GM21786 (cell line): ENCODE data around the gene NDST1.
"Not testable (repeated sequence)": the region's sequence is repeated elsewhere in the genome, so short reads cannot be mapped to it uniquely, and the experiment has no call there.

Experiments
- ATAC-seq: cut with Tn5 transposase; IDR thresholded peaks from one replicate; pipeline ENCODE4 v1.9.1; 2021; ENCODE audit not compliant: unreplicated experiment

Gene NDST1

DNA sequence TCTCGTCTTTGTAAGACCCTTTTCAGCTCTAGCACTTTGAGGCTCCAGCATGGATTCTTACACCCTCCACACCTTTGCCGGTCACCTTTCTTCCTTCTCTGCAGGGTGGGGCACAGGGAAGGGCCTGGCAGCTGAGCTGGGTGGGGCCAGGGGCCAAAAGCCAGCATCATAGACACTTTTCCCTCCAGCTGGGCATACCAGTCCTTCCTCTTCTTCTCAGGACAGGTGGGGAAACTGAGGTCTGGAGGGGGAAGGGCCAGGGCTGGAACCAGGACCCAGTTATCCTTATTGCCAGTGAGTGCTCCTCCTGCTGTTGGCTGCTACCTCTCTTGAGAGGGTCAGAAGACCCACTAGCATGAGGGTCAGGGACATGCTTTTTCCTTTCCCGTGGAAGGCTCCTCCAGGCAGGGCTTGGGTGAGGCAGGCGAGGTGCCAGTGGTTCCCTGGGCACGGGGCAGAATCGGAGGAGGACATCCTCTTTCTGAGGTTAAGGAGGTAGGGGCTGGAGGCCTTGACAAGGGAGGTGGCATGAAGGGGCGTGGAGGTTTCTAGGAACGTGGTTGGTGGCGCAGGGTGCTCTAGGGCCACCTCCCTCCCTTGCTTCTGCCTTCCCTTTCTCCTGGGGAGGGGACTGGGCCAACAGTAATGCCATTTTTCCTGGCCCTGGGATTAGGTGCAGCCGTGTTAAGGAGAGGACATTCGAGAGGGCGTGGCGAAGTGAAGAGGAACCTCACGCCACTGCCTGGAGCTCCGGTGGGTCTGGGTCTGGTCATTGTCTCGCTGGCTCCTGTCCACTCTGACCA lies at the start of gene NDST1:
NDST1 (plus strand) TSS at position 658 of the 803 bp plus-strand sequence. CDS start 13,124 bp downstream, outside the sequence.
- no peak for ATAC-seq

DNA sequence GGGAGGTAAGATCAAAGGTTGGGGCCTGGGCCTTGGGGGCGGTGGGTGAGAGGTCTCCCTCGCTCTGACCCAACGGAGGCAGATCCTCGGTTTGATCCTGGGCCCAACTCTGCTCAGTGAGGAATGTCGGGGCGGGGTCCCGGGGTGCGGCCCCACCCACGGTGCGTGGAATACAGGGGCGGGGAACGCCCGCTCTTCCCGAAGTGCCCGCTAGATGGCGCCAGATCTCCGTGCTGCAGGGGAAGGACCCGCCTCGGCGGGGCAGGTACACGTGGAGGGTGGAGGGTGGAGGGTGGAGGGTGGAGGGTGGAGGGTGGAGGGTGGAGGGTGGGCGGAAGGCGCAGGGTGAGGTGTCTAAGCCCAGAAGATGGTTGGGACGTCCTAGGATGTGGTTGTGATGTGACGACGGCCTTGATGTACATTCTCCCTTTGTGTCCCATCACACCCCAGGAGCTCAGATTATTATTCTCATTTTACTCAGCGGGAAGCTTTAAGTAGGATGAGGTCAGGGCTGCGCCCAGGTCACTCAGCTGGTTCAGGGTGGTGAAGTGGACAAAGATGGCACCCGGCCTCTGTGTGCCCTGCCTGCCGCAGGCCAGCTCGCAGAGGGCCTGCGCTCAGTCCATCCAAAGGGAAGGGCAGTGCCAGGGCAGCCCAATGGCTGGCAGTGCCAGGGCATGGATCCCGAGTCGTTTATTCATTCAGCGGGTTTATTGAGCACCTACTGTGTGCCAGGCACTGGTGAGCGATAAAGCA lies 49.0 kb upstream of the NDST1 start:
- peak; percentile 60 for ATAC-seq

DNA sequence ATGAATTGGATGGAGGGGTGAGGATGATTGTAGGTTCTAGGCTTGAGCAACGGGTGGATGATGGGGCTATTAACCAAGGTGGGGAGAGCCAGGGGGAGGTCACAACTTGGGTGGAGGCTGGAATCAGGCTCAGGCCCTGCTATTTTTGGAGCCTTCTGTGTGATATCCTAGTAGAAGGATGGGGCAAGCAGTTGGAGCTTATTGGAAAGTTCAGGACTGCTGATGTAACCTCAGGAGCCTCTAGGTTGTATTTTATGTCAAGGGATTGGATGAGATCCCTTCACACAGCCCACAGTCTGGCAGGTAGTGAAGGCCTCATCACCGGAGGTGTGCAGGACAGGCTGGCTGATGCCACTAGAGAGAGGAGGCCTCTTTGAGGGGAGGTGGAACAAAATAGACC lies 47.1 kb upstream of the NDST1 start:
- ATAC-seq = no peak

DNA sequence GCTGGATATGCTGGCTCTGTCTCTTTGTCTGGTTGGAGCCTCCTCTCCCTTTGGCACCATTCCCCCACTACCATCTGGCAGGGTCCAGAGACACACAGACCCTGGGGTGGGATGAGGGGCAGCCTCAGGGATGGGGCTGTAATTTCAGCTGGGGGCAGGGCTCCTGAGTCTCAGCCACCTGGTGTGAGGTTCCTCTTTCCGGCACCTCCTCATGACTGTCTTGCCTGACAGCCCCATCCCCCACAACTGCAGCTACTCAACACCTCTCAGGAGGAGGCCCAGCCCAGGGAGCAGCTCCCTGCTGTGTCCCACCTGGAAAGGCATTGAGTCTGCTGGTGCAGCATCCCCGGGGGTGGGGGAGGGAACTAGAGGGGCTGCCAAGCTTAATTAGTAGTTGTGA lies 46.7 kb upstream of the NDST1 start:
- ATAC-seq = peak; percentile 91

DNA sequence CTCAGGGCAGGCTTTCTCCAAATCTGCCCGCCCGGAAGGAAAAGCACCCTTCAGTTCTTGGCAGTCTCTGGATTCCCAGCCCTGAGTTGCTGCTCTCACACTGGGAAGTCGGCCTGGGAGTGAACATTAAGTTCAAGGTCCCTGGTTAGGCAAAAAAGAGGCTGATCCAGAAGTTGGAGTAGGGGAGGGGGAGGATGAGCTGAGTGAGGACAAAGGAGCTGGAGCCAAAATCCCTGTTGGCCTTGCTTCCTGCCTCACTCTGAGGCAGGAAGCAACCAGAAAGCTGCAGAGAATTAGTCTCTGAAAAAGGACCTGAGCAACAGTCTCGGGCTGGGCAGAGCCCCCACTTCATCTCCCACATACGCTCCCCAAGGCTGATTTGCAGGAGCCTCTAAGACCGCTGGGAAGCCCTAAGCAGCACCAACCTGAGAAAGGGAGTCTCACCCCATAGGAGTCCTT lies 43.3 kb upstream of the NDST1 start:
- no peak for ATAC-seq

DNA sequence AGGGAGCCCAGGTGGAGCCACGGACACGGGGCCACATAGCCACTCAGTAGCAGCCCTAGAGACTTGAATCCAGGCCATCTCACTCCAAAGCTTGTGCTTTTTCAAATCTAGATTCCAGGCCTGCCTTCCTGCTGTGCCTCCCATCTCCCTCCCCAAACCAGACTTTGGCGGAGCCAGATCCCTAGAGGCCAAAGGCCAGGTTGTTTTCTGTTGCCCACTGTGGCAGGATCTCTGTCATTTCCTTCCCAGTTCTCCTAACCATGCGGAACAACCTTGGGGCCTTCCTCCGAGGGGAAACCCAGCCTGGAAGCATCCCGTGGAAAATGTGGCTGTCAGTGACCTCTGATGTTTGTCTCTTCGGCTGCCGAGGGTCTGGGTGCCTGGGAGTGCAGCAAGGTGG lies 42.0 kb upstream of the NDST1 start:
- ATAC-seq = no peak

DNA sequence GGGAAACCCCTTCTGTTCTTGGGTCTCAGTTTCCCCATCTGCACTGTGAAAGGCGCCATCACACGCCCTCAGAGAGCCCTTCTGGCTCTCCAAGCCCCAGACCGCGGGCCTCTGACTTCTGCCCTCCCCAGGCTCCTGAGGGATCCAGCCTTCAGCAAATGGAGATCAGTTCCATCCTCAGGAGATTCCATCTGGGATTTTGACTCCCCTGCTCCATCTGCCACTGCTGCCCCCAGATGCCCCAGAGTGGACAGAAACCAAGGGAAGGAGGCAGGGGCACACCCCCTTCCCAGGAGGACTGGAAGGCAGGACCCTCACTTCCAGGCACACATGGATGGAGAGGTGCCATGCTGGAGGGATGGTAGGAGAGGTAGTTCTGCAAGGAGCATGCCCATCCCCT lies 39.7 kb upstream of the NDST1 start:
- no peak for ATAC-seq

DNA sequence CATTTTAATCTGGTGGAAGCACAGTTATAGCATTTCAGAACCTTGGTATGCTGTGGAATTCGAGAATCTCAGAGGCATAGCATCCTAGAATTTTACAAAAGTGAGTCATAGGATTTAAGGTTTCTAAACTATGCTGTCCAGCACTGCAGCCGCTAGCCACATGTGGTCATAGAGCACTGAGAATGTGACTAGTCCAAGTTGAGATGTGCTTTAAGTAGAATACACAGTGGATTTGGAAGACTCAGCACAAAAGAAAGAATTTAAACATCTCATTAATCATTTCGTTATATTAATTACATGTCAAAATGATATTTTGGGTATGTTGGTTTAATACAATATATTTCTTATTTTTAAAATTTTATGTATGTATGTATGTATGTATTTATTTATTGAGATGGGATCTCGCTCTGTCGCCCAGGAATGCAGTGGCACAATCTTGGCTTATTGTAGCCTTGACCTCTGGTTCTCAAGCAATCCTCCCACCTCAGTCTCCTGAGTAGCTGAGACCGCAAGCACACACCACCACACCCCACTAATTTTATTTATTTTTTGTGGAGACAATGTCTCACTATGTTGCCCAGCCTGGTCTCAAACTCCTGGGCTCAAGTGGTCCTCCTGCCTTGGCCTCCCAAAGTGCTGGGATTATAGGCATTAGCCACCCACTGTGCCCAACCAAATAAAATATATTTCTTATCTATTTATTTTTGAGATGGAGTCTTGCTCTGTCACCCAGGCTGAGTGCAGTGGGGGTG lies 38.0 kb upstream of the NDST1 start:
- ATAC-seq = no peak

DNA sequence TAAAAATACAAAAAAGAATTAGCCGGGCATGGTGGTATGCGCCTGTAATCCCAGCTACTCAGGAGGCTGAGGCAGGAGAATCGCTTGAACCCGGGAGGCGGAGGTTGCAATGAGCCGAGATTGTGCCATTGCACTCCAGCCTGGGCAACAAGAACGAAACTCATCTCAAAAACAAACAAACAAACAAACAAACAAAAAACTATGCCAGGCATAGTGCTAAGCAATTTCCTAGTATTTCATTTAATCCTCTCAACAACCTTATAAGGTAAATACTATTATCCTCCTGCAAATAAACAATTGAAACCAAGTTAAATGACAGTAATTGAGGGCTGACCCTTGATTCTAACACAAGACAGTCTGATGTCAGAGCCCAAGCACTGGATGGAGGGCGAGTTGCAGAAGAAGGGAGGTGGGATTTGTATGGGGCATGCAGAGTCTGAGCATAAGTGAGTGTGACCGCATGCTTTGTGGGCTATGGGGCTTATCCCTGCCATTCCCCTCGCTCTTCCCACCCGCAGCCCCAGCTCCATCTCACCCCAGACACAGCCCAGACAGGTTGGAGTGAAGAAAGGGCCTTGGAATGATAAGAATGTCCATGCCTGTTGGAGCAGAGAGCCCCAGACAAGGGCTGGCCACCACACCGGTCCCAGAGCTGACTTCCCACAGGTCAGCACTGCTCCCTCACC lies 34.1 kb upstream of the NDST1 start:
- no peak for ATAC-seq

DNA sequence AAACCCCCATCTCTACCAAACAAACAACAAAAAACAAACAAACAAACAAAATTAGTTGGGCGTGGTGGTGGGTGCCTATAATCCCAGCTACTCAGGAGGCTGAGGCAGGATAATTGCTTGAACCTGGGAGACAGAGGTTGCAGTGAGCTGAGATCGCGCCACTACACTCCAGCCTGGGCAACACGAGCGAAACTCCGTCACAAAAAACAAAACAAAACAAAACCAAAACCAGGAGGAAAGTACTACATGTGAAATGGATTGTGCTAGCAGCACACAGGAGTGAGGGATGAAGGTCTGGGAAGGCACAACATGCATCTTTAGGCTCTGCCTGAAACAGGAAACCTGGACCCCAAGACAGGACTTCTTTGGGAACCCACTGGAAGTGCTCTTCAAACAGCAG lies 31.4 kb upstream of the NDST1 start:
- not testable (repeated sequence) for ATAC-seq

DNA sequence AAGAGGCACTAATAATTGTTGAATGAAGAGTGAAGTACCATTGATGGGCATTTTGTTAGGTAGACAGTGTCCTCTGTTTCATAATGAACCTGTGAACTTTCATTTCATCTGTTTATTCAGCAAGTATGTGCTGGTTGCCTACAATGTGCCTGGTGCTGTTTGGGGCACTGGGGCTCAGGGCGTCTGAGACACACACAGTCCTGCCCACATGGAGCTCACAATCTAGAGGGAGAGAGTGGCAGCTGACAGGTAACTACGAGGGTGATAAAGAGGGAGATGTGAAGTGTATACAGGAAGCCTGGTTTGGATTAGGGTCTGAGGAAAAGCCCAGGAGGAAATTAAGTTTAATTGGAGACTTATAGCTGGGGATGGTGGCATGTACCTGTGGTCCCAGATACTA lies 28.5 kb upstream of the NDST1 start:
- ATAC-seq = no peak

DNA sequence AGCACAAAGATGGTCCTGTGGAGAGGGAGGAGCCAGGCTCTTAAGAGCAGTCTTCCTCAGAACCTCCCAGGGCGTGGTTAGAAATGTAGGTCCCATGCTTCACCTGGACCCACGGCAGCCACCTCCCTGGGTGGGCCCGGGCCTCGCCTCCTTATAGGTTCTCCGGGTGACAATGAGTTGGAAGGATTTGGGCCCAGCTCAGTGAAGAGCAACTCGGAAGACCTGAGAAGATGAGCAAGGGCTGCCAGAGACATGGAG lies 26.3 kb upstream of the NDST1 start:
- ATAC-seq = no peak

DNA sequence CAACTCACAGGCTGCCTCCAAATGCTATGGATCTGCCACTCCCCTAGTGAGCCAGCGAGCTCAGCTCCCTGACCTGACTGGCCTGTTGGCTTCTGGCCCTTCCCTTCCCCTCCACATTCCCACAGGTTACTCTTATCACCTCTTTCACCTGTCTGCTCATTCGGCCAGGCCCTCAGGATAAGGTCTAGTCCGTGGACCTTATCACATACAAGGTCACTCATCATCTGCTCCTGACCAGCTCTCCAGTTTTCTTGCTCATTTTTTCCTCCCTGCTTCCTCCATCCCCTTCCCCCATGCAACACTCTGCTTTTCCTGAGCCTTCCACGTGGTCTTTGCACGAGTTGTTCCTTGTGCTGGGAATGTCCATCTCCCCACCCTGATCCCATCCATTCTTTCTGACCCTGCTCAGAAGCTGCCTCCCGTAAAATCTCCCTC lies 25.9 kb upstream of the NDST1 start:
- no peak for ATAC-seq

DNA sequence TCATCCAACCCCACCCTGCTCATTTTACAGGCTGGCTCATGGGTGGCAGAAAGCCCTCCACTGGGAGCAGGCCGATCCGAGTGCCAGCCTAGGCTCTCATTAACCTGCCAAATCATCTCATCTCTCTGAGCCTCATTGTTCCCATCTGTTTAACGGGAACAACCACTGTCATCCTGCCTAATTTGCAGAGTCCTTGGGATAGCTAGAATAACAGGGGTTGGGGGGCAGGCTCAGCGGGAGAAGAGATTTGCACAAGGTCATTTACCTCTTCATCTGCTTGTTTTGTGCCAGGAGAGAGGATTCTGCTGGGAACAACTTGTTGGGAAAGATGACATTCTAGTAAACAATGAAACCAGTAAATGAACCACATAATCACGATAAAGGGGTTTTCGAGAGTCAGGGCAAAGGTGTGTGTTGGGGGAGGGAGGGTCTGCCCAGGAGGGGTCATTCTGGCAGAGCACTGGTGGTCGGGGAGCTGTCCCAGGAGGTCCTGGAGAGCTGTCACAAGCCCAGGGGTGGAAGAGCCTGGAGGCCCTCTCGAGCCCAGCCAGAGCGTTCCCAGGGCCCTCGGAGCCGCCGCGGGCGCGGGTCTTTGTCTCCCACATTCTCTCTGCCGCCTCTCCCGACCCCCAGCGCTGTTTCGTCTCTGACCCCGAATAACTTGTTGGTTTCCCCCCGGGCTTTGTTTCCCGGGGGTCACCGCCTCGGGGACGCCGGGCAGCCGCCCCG lies 22.8 kb upstream of the NDST1 start:
- ATAC-seq = no peak

DNA sequence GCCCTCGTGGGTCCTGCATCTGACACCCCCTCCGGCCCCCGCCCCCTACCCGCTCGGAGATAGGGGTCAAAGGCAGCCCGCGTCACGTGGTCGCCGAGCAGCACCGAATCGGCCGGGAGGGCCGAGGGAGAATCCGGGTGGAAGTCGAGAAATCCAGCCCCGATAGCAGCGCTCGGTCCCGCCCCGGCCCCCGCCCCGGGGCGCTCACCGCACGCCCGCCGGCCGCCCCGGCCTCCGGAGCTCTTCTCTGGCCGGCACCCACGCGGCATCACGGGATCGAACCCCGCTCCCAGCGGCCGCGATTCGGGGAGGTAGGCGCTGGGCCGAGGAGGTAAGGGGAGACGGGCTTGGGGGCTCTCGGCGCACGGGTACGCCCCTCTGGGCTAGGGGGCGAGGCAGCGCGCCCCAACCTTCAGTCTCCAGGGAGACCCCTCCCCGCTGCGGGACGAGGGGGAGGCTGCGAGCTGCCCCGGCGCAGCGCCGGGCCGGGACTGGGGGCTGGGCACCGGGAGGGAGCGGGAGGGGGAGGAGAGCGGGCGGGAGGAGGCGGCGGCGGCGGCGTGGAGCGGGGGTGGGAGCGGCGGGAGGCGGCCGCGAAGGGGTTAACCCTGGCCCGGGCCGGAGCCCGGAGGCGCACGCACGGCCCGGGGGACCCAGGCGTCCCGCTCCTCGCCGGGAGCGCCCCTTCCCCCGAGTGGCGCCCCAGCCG lies 22.1 kb upstream of the NDST1 start:
- ATAC-seq = no peak

DNA sequence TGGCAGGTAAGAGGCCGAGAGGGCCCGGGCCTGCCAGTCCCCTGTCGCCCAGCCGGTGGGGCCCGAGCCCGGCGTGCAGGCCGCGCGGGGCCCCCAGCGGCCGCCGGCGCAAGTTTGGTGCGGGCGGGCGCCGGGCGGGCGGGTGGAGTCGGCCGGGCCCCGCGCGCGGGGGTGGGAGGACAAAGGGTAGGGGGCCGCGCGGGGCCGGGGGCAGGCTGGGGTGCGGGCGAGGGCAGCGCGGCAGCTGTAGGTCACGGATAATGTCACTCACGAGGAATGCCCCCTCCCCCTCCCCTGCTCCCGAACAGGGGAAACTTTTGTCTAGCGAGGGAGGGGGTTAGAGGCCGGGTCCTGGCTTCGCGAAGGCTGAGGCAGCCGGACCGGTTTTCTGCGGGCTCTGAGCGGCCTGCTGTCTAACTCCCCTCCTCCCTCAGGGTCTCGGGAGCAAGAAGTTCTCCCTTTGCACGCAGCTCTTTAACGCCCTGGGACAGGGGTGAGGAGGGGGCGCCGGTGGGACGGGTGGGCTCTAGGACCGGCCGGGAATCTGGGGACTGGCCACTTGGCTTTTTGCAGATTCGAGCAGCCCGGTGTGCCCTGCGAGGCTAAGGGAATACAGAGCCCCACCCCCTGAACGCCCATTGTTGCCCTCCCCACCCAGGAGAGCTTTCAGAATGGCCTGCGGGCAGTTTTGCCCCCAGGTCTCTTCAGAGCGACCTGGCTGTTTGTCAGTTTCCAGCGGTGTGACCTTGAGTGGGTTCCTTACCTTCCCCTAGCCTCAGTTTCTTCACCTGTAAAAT lies 21.3 kb upstream of the NDST1 start:
- no peak for ATAC-seq

DNA sequence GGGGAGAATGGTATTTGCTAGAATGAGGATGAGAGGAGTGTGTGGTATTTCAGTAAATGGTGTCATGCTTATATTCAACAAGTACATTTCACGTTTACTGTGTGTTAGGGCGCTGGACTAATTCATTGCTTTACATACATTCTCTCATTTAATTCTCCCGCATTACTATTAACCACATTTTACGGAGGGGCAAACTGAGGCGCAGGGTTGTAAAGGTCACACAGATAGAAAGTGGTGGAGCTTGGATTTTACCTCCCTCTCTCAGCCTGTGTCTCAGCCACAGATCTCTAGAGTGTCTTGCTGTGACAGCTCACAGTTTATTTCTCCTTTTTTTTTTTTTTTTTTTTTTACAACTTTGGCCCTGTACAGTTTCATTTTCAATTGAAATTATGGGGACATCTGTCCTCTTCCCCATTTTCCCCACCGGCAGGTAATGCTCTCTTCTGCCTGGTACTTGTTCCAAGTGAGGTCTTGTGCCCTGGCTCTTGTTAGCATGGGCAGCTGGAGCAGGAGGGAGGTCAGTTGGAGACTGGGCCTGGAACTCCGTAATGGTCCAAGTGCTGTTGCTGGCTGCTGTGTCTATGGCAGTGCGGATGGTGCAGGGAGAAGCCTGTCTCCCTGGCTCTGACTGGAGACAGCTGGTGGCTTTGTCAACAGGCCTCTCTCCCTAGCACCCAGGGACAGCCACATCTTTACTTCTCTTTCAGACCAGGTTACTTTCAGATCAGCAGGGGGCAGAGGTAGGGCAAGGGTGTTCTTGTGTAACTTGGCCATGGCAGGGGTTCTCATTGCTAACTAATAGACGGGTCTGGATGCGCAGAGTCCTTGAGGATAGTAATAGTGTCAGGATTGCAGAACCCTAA lies 20.5 kb upstream of the NDST1 start:
- ATAC-seq = peak; percentile 32
